ENCODE measurements around the gene LPIN3. TPM values are rescaled to one million over a fixed set of nuclear protein-coding genes. Genes with fewer than 3 reads are reported as not detected.
A peak's percentile ranks its signal among the peaks of the same experiment; 100 is the strongest.

Gene LPIN3
- total RNA-seq, 1 experiment from 2014 or later: 3.8 TPM

- Histone ChIP-seq H3K9me3 (ENCODE audit: control insufficient read depth, low read depth, low read length) (no peaks in the 10 kb centered on the region), H3K27ac (ENCODE audit: insufficient read length, low read depth, low read length) (no peak overlapping the region), H4K20me1 (ENCODE audit: control insufficient read depth, insufficient read depth, insufficient read length) (no peaks in the 10 kb centered on the region), H2AK5ac (ENCODE audit: insufficient read length, low read length) (no peak overlapping the region), H2BK12ac (ENCODE audit: insufficient read length, low read depth, low read length) (no peak overlapping the region), H4K8ac (replicated peaks; ENCODE audit: insufficient read length, low read depth, low read length) (no peak overlapping the region), H2AFZ (ENCODE audit: low read length) (no peak overlapping the region), H3K14ac (ENCODE audit: insufficient read depth, low read length) (no peak overlapping the region), H3K4ac (ENCODE audit: low read depth, low read length) (no peak overlapping the region), H2BK120ac (ENCODE audit: low read depth, low read length, poor library complexity, severe bottlenecking) (no peak overlapping the region), H2BK20ac (ENCODE audit: low read depth, low read length, poor library complexity, severe bottlenecking) (no peak overlapping the region), H4K5ac (ENCODE audit: insufficient read length, low read depth, low read length) (no peak overlapping the region), H3K18ac (ENCODE audit: insufficient read length, low read depth, low read length) (no peak overlapping the region), H3K79me1 (ENCODE audit: insufficient read depth, low read depth, low read length, poor library complexity, severe bottlenecking) (no peaks in the 10 kb centered on the region), H2BK15ac (ENCODE audit: low read depth, low read length) (no peak overlapping the region), H3K4me1 (ENCODE audit: insufficient read depth, low read length) (no peaks in the 10 kb centered on the region), H3K79me2 (ENCODE audit: insufficient read depth, low read length) (no peaks in the 10 kb centered on the region), H3K27me3 (ENCODE audit: insufficient read depth, low read length) (no peaks in the 10 kb centered on the region), H3K56ac (ENCODE audit: insufficient read length, low read depth, low read length) (no peak overlapping the region), H3K23ac (ENCODE audit: insufficient read length, low read depth, low read length) (no peak overlapping the region), H3T11ph (ENCODE audit: low read length) (no peak overlapping the region), H3K23me2 (ENCODE audit: insufficient read length, low read depth, low read length, poor library complexity, severe bottlenecking) (no peaks in the 10 kb centered on the region), H3K9ac (ENCODE audit: extremely low read depth, insufficient read length, low read length) (no peak overlapping the region), H4K91ac (ENCODE audit: insufficient read length, low read depth, low read length) (no peak overlapping the region), H2BK5ac (ENCODE audit: insufficient read length, low read length) (no peak overlapping the region), H3K4me2 (ENCODE audit: insufficient read depth, insufficient read length, low read length) (no peak overlapping the region)
- no peaks in the 10 kb centered on the region for H3K27me3 Mint-ChIP-seq (ENCODE audit: low read depth)
- no peak overlapping the region for H3K4me3 Mint-ChIP-seq
- no peak for TF ChIP-seq CTCF (conservative IDR thresholded peaks at IDR 0.05)
- H3K9me3 Mint-ChIP-seq: no peaks in the 10 kb centered on the region
- no CpG with 5 or more reads among the region's 13 CpGs for WGBS (ENCODE audit: extremely low coverage, insufficient read length, low lambda C conversion rate)
- H3K27ac Mint-ChIP-seq: peak overlapping the region in 2 of 3 experiments; percentile 61 to 68; a peak in 1 of 7 replicates
- H3K4me1 Mint-ChIP-seq: peaks cover 5 to 10% of the 10 kb centered on the region in 2 experiments; a peak in 3 of 4 replicates
- DNase-seq: no peak
- no peaks in the 10 kb centered on the region for H3K36me3 Mint-ChIP-seq (ENCODE audit: insufficient read depth in 1 of 3, low read depth in 3 of 3)
Observed at GRCh38 chr20:41347523-41348429, 7.2 kb downstream of the LPIN3 start.

Measured in H9 (cell line).